SH-SY5Y (cell line): ENCODE results near the gene TM6SF1.

ENCODE experiments used
- GATA2 ChIP-seq: IDR thresholded peaks from 2 replicates; pipeline ENCODE4 v1.6.1; 2011; ENCODE audit warnings: mild to moderate bottlenecking, low read depth, low read length
- GATA3 ChIP-seq: IDR thresholded peaks from 2 replicates; pipeline ENCODE4 v1.6.1; 2011; ENCODE audit warnings: low read depth, mild to moderate bottlenecking, low read length, moderate library complexity

TM6SF1 gene

DNA sequence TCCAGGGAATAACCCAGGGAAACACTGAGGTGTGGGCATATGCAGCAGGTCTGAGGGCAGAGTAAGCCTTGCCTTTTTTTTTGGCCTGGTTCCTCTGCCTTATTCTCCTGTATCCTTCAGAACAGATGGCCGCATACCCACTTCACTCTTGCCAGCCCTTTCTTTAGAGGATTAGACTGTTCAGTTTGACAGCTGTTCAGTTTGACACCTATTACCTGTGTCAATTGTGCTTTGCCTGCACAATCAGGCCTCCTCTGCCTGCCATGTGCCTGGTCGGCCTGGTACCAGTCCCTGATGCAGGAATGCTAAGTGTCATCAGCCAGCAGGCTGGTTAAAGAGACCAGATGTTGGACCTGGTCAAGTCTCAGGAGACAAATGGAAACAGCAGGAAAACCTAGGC is 22.3 kb downstream of the TM6SF1 start:
- TF ChIP-seq GATA2 (no peak), GATA3 (no peak)

DNA sequence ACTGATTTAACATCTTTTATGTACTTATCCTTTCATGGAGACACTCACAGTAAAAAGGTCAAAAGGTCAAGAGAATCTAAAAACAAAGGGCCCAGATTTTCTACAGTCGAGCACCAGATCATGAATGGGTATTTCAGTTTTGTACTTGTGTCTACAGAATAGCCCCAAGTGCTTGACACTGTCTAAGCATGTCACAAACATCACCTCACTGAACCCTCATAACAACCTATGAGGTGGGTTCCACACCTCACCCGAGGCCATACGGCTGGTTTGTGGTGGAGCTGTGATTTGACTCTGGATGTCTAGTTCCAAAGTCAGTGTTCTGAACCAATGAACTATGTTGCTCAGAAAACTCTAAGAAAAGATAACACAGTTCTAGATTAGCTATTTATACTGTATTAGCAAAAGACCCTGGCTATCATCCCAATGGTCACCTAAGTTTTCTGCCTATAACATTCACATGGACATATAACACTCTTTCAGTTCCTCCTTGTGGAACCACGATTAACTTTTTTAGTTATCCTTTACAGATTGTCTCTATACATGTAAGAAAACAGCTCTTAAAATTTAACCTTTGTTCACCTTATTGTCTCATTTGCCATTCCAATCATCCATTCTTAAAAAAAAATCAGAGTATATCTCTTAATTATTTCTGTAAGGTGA is 25.5 kb downstream of the TM6SF1 start:
- TF ChIP-seq GATA3 = no peak
- TF ChIP-seq GATA2 = no peak

DNA sequence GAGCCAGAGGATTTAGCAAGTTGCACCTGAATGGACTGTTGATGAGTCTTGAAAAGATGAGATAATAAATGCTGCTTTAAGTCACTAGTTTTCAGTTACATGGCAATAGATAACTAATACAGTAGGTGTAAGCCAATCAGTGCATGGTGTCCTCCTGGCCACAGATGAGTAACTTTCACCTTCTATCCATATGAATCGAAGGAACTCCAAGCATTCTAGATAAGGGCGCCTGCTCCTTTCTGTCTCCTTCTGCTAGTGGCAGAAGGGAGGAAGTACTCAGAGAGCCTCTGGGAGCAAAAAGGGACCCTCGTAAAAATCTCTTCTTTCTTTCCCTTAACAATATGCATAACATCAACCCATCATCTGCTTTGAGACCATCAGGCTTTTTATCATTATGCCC is 37.3 kb downstream of the TM6SF1 start:
- TF ChIP-seq GATA2 (no peak), GATA3 (no peak)

DNA sequence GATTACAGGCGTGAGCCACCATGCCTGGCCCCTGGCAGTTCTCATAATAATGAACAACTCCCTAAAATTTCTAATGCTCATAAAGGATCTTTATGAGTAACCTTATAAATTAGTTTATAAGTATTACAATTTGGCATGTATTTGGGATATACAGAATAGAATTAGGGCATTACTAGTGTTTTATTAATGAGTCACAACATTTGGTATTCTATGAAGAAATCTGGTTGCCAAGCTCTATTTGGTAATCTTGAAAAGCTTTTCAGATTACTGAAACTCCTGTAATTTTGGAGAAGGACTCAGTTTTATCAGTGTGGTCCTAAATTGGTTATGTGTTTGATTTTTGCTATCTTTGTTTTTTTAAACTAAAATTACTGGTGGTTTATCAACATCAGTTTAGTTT is 45.8 kb downstream of the TM6SF1 start:
- TF ChIP-seq GATA3 = no peak
- TF ChIP-seq GATA2 = no peak

DNA sequence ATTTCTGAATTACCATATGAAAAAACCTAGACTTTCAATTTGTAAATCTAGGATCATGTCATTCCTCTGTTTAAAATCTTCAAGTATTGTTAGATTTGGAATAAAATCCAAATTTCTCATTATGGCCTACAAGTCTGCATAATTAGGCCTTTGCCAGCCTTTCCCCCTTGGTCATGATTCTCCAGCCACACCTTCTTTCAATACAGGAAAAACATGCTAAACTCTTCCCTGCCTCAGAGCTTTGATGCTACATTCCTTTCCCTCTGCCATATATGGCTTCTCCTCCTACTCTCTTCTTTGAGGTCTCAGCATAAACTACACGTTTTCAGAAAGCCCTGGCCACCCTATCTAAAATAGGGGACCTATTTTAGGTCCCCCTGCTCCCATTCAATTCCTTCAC is 48.5 kb downstream of the TM6SF1 start:
- no peak for TF ChIP-seq GATA2
- TF ChIP-seq GATA3 = no peak

DNA sequence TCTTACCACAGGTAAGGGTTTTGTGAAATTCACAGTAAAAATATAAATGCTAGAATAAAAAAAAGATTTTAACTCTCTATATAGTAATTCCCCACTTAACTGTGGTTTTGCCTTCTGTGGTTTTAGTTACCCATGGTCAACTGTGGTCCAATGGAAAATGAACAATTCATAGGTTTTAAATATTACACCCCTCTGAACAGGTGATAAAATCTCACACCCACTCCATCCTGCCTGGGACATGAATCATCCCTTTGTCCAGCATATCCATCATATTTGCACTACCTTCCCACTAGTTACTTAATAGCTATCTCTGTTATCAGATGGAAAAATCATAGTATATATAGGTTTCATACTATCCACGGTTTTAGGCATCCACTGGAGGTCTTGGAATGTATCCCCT is 50.9 kb downstream of the TM6SF1 start:
- TF ChIP-seq GATA2 (no peak), GATA3 (no peak)

DNA sequence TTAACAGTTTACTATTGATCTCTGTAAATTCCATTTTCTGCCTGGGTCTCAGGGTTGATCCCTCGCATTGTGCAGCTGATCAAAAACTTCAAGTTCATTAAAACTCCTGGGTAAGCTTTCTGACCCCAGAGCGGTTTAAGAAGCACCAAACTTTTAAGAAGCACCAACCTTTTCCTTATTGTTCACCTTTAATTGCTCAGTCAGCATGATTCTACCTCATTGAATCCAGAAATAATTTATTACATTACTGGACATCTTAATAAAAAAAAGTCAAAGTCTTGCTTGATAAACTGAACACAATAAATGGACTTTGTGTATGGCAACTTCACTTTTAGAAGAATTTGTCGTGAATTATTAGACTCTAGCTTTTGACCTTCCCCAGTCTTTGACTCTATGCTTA is 53.3 kb downstream of the TM6SF1 start:
- no peak for TF ChIP-seq GATA3
- TF ChIP-seq GATA2 = no peak

DNA sequence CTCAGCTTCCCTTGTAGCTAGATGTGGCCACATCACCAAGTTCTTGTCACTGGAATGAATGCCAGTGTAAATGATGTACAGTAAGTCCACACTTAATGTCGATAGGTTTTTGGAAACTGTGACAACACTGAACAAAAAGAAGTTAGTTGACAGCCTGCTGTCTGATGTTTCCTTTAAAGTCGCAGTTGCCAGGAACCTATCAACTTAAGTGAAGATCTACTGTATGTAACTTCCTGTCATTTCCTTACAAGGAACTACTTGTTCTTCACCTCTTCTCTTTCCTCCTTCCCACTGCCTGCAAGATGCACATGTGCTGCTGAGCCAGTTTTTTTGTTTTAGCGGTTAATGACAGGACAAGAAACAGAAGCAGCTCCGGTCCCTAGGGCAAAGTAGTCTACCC is 55.6 kb downstream of the TM6SF1 start:
- TF ChIP-seq GATA2 (no peak), GATA3 (no peak)

DNA sequence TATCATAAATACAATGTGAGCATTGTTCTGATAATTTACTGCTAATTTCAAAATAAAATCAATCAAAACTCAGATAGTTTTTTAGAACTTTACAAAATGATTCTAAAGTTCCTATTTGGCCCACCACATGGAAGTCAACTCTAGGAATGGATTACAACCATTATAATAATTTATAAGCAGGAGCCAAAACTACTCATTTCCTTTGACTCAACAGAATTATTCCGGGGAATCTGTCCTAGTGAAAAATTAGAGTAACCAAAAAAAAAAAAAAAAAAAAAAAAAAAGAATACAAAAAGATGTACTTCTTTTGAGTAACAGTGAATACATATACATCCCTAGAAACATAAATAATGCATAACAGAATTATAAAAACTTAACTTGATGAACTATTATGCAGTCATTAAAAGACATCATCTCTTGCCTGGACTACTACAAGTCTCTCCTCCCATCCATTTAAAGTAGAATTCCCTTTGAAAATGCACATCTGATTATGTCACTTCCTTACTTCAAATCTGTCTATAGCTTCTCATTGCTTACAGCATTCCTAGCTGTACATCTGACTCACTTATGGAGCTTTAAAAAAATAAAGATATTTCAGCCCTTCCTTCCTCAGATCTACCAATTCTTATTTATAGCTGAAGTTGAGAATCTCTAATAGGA is 56.8 kb downstream of the TM6SF1 start:
- no peak for TF ChIP-seq GATA3
- TF ChIP-seq GATA2 = no peak

DNA sequence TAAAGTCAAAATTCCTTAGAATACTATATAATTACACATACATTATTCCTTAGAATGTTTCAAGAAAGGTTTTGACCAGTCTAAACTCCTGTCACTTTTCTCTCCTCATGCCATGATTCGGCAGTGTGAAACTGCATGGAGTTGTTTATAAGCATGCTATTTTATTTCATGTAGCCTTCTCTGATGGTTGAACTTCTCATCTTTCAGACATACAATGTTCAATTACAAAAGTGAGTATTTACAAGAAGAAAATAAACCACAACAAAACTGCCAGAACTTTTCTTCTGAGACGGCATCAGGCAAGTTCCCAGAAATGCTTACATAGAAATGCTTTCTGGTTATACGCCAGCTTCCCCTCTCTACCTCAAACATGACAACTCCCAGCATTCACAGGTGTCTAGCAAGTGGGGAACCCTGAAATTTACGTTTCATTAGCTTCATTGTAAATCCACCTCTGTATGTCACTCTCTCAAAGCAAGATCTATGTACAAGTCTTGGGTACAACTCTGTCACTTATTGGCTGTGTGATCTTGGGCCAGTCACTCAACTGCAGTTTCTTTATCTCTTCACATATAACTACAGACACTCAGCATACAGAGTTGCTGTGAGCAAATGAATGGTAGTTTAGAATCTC is 57.4 kb downstream of the TM6SF1 start:
- TF ChIP-seq GATA2 (no peak), GATA3 (no peak)

DNA sequence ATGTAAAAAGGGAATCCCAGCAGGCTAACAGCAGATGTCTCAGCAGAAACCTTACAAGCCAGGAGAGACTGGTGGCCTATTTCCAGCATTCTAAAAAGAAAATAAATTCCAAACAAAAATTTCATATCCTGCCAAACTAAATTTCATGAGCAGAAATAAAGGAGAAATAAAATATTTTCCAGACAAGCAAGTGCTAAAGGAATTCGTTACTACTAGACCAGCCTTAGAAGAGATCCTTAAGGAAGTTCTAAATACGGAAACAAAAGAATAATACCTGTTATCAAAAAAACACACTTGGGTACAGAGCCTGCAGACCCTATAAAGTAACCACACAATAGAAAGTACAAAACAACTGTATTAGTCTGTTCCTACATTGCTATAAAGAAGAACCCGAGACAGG is 58.8 kb downstream of the TM6SF1 start:
- TF ChIP-seq GATA2 (no peak), GATA3 (no peak)

DNA sequence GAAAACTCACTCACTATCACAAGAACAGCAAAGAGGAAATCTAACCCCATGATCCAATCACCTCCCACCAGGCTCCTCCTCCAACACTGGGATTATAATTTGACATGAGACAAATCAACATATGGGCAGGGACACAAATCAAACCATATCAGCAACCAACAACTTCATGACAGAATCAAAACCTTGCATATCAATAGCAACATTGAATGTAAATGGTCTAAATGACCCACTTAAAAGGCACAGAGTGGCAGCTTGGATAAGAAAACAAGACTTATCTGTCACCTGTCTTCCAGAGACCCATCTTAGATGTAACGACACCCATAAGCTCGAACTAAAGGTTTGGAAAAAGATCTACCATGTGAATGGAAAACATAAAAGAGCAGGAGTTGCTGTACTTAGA is 59.4 kb downstream of the TM6SF1 start:
- TF ChIP-seq GATA2 (no peak), GATA3 (no peak)

DNA sequence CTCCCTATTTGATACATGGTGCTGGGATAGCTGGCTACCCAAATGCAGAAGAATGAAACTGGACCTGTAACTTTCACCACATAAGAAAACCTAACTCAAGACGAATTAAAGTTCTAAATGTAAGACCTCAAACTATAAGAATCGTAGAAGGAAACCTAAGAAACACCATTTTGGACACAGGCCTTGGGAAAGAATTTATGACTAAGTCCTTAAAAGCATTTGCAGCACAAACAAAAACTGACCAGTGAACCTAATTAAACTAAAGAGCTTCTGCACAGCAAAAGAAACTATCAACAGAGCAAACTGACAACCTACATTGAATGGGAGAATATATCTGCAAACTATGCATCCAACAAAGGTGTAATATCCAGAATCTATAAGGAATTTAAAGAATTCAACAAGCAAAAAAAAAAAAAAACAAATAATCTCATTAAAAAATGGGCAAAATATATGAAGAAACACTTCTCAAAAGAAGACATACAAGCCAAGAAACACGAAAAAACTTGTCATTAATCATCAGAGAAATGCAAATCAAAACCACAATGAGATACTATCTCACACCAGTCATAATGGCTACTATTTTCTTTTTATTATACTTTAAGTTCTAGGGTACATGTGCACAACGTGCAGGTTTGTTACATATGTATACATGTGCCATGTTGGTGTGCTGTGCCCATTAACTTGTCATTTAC is 63.2 kb downstream of the TM6SF1 start:
- TF ChIP-seq GATA2 (no peak), GATA3 (no peak)

DNA sequence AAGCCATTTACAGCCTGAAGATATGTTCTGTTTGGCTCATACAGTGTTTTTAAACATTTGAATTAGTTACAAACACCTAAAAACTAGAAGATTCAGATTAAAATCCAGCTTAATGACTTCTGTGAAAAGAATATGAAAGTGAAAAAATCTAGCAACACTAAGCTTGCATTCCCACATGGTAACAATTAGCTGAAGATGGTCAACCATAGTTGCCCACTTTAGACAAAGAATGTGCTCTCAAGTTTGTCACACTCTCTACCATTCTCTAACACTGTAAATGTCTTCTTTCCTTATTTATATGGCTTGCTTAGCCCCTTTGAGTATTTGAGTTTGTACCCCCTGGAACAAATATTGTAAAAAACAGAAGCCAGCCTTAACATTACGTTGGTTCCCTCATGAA is 67.4 kb downstream of the TM6SF1 start:
- TF ChIP-seq GATA3 (no peak), GATA2 (no peak)
